ENCODE results near the gene NAT14. TPM values are rescaled to one million over a fixed set of nuclear protein-coding genes. Genes with fewer than 3 reads are reported as not detected.
"Not testable (repeated sequence)": the region's sequence is repeated elsewhere in the genome, so short reads cannot be mapped to it uniquely, and the experiment has no call there.

The NAT14 gene
- total RNA-seq, 1 donor from 2014 or later: 58.2 TPM

DNA sequence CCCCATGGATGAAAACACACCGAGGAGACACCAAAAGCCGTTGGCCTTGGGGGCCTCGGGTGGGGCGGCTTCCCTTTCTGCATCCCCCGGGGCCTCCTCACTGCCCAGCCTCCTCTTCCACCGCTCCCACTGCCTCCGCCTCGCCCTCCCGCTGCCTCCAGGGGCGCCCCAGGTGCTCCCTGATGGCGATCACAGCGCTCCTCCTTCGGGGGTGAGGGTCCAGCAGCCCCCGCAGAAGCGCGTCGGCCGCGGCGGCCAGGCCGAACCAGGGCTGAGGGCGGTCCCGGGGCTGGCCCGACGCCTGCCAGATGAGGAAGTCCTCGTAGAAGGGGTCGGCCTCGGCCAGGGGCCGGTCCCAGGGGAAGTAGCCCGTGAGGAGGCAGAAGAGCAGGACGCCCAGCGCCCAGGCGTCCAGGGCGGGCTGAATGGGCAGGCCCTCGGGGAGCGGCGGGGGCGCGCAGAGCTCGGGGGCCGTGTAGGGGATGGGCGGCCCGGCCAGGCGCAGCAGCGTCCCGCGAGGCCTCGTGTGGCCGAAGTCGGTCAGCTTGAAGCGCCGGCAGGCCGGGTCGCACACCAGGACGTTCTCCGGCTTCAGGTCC lies 44.7 kb downstream of the NAT14 start:
- Mint-ChIP-seq H3K36me3 (ENCODE audit: unreplicated experiment) (no peaks in the 10 kb centered on the region), H3K9me3 (ENCODE audit: unreplicated experiment) (no peaks in the 10 kb centered on the region), H3K4me3 (ENCODE audit: unreplicated experiment) (no peak overlapping the region), H3K4me1 (ENCODE audit: unreplicated experiment) (peaks cover 2% of the 10 kb centered on the region), H3K27ac (ENCODE audit: unreplicated experiment) (peak overlapping the region; percentile 54), H3K27me3 (ENCODE audit: unreplicated experiment) (no peaks in the 10 kb centered on the region)
- DNase-seq (ENCODE audit: extremely low spot score, unreplicated experiment): no peak
- TF ChIP-seq, protein P1, sequence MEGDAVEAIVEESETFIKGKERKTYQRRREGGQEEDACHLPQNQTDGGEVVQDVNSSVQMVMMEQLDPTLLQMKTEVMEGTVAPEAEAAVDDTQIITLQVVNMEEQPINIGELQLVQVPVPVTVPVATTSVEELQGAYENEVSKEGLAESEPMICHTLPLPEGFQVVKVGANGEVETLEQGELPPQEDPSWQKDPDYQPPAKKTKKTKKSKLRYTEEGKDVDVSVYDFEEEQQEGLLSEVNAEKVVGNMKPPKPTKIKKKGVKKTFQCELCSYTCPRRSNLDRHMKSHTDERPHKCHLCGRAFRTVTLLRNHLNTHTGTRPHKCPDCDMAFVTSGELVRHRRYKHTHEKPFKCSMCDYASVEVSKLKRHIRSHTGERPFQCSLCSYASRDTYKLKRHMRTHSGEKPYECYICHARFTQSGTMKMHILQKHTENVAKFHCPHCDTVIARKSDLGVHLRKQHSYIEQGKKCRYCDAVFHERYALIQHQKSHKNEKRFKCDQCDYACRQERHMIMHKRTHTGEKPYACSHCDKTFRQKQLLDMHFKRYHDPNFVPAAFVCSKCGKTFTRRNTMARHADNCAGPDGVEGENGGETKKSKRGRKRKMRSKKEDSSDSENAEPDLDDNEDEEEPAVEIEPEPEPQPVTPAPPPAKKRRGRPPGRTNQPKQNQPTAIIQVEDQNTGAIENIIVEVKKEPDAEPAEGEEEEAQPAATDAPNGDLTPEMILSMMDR (IDR thresholded peaks at IDR 0.05): no peak

DNA sequence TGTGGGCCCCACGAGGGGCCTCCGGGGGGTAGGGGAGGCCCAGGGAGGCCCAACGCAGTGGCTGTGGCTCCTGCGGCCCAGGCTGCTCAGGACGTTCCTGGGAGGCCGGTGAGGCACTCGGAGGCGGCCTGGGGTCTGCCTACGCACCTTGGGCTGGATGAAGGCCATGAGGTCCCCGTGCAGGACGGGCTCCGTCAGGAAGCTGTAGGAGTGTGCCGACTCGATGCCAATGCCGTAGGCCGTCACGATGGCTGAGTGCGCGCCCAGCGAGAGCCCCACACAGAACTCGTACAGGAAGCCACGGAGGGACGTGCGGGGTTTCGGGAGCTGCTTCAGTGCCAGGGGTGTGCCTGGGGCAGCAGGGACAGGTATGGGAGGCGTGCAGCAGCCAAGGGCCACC lies 46.0 kb downstream of the NAT14 start:
- H3K4me1 Mint-ChIP-seq (ENCODE audit: unreplicated experiment): peaks cover 3% of the 10 kb centered on the region
- H3K4me3 Mint-ChIP-seq (ENCODE audit: unreplicated experiment): no peak overlapping the region
- TF ChIP-seq, protein P1 (IDR thresholded peaks at IDR 0.05): no peak
- no peak for DNase-seq (ENCODE audit: extremely low spot score, unreplicated experiment)
- H3K27me3 Mint-ChIP-seq (ENCODE audit: unreplicated experiment): no peaks in the 10 kb centered on the region
- H3K9me3 Mint-ChIP-seq (ENCODE audit: unreplicated experiment): no peaks in the 10 kb centered on the region
- H3K36me3 Mint-ChIP-seq (ENCODE audit: unreplicated experiment): no peaks in the 10 kb centered on the region
- H3K27ac Mint-ChIP-seq (ENCODE audit: unreplicated experiment): no peak overlapping the region

DNA sequence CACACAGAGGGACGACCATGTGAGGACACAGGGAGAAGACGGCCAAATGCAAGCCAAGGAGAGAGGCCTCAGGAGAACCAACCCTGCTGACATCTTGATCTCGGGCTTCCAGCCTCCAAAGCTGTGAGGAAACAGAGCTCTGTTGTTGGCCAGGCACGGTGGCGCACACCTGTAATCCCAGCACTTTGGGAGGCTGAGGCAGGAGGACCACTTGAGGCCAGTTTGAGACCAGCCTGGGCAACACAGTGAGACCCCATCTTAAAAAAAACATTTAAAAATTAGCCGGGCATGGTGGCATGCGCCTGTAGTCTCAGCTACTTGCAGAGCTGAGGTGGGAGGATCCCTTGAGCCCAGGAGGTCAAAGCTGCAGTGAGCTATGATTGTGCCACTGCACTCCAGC lies 49.3 kb downstream of the NAT14 start:
- H3K4me3 Mint-ChIP-seq (ENCODE audit: unreplicated experiment); H3K4me1 Mint-ChIP-seq (ENCODE audit: unreplicated experiment); DNase-seq (ENCODE audit: extremely low spot score, unreplicated experiment); H3K9me3 Mint-ChIP-seq (ENCODE audit: unreplicated experiment); H3K36me3 Mint-ChIP-seq (ENCODE audit: unreplicated experiment); H3K27ac Mint-ChIP-seq (ENCODE audit: unreplicated experiment); H3K27me3 Mint-ChIP-seq (ENCODE audit: unreplicated experiment): not testable (repeated sequence)

DNA sequence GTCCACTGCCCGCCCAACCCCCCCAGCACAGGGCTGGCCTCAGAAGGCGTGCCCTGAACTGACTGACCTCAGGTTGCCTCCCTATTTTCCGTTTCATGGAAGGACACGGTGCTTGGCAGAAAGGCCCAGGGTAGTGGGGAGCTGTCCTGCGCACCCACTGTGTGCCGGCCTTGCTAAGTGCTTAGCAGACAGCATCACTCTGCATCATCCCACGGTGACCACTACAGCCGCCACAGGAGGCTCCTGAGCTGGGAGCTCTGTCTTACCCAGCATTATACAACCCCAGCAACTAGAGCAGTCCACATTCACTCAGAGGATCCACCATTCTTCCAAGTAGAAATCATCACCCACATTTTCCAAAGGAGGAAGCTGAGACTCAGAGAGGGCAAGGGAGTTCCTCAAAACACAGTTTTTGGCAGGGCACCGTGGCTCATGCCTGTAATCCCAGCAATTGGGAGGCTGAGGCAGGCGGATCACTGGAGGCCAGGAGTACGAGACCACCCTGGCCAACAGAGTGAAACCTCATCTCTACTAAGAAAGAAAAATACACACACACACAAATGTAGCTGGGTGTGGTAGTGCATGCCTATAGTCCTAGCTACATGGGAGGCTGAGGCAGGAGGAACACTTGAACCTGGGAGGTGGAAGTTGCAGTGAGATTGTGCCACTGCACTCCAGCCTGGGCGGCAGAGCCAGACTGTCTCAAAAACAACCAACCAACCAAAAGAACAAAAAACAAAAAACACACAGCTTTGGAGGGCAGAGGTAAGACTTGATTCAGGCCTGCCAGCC lies 50.4 kb downstream of the NAT14 start:
- no peaks in the 10 kb centered on the region for H3K9me3 Mint-ChIP-seq (ENCODE audit: unreplicated experiment)
- no peak overlapping the region for H3K4me3 Mint-ChIP-seq (ENCODE audit: unreplicated experiment)
- H3K4me1 Mint-ChIP-seq (ENCODE audit: unreplicated experiment): peaks cover 5% of the 10 kb centered on the region
- TF ChIP-seq, protein P1 (IDR thresholded peaks at IDR 0.05): no peak
- peak overlapping the region; percentile 50 for H3K27ac Mint-ChIP-seq (ENCODE audit: unreplicated experiment)
- H3K36me3 Mint-ChIP-seq (ENCODE audit: unreplicated experiment): no peaks in the 10 kb centered on the region
- H3K27me3 Mint-ChIP-seq (ENCODE audit: unreplicated experiment): no peaks in the 10 kb centered on the region
- DNase-seq (ENCODE audit: extremely low spot score, unreplicated experiment): no peak

DNA sequence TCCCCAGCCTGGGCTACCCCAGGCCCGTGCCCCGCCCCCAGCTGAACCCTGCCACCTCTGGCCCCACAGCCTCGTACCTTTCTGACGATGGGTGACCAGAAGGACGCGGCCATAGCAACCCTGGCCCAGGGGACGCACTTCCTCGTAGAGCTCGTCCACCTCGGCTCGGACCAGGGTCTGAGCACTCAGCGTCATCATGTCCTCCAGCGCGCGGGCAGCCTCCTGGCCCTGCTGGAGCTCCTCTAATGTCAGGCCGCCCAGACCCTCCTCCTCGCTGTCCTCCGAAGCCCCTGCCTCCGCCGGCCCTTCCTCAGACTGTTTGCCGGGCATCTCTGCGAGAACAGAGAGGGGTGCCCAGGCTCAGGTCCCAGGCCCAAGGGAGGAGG lies 51.0 kb downstream of the NAT14 start:
- Mint-ChIP-seq H3K4me3 (ENCODE audit: unreplicated experiment) (no peak overlapping the region), H3K36me3 (ENCODE audit: unreplicated experiment) (no peaks in the 10 kb centered on the region), H3K27ac (ENCODE audit: unreplicated experiment) (no peak overlapping the region), H3K27me3 (ENCODE audit: unreplicated experiment) (no peaks in the 10 kb centered on the region), H3K4me1 (ENCODE audit: unreplicated experiment) (peaks cover 5% of the 10 kb centered on the region), H3K9me3 (ENCODE audit: unreplicated experiment) (no peaks in the 10 kb centered on the region)
- TF ChIP-seq, protein P1 (IDR thresholded peaks at IDR 0.05): no peak
- no peak for DNase-seq (ENCODE audit: extremely low spot score, unreplicated experiment)
